Omental fat pad (tissue), 4 donors: ENCODE results near the gene WRNIP1. TPM values are rescaled to one million over a fixed set of nuclear protein-coding genes. Genes with fewer than 3 reads are reported as not detected.
A peak's percentile ranks its signal among the peaks of the same experiment; 100 is the strongest.

Source experiments
- ATAC-seq: fragments of 150-250 bp; one replicate; pipeline ENCODE4 v1.9.1; 2016; ENCODE audit warnings: mild to moderate bottlenecking, moderate library complexity; ENCODE audit not compliant: low FRiP score
- DNase-seq: peaks from one replicate; pipeline ENCODE4 v3.0.0-alpha.2; 2019; ENCODE audit warnings: low spot score
- CTCF ChIP-seq, 3 donors: fragments of 450-650 bp; IDR thresholded peaks; one replicate each; pipeline ENCODE4 v1.5.1; 2016 to 2017; ENCODE audit warnings: antibody characterized with exemption in 3 of 3, mild to moderate bottlenecking in 3 of 3, moderate library complexity in 2 of 3
- total RNA-seq, 4 donors: library from RNA; depleted of rRNA; stranded (reverse); fragments of >200 nt; gene quantifications; one replicate each; pipeline ENCODE4 v1.1.0, GENCODE V29; 2016

The WRNIP1 gene
- total RNA-seq, 4 donors from 2014 or later, result 31.6 to 66.4 (median 46.1) TPM

GRCh38 chr6:2804516-2804915, 39.3 kb downstream of the WRNIP1 start:
- no peak for TF ChIP-seq CTCF (IDR thresholded peaks at IDR 0.05)
- DNase-seq, result no peak
- no peak for ATAC-seq

GRCh38 chr6:2805031-2805430, 39.8 kb downstream of the WRNIP1 start:
- no peak for TF ChIP-seq CTCF (IDR thresholded peaks at IDR 0.05)
- ATAC-seq, result no peak

GRCh38 chr6:2806644-2807043, 41.5 kb downstream of the WRNIP1 start:
- TF ChIP-seq CTCF (IDR thresholded peaks at IDR 0.05), result no peak
- ATAC-seq (no peak), DNase-seq (no peak)

More at GRCh38 chr6:2805031-2805430, 39.8 kb downstream of the WRNIP1 start:
- no peak for DNase-seq

GRCh38 chr6:2807342-2808090, 42.3 kb downstream of the WRNIP1 start:
- no peak for DNase-seq
- ATAC-seq, result no peak
- no peak for TF ChIP-seq CTCF (IDR thresholded peaks at IDR 0.05)

- ATAC-seq (no peak), DNase-seq (no peak)
- no peak for TF ChIP-seq CTCF (IDR thresholded peaks at IDR 0.05)
Observed at GRCh38 chr6:2809015-2809414, 43.8 kb downstream of the WRNIP1 start.

GRCh38 chr6:2810092-2810671, 45.0 kb downstream of the WRNIP1 start:
- DNase-seq (no peak), ATAC-seq (peak; percentile 97)
- no peak for TF ChIP-seq CTCF (IDR thresholded peaks at IDR 0.05)

- no peak for TF ChIP-seq CTCF (IDR thresholded peaks at IDR 0.05)
- ATAC-seq, result no peak
- DNase-seq, result no peak
Observed at GRCh38 chr6:2812695-2813094, 47.5 kb downstream of the WRNIP1 start.
